Spinal cord (tissue), 10 donors: Measurements from ENCODE around the gene MAF. TPM values are rescaled to one million over a fixed set of nuclear protein-coding genes. Genes with fewer than 3 reads are reported as not detected.

Experiments used
- DNase-seq, 6 donors: peaks; one replicate each; pipeline versions ENCODE4 v3.0.0 to v3.0.0-alpha.2; 2013 to 2015; ENCODE audit warnings: low spot score in 6 of 6, low read depth in 4 of 6
- H3K27ac ChIP-seq: one replicate; pipeline ENCODE4 v1.5.1; 2013; ENCODE audit warnings: low read depth, low read length, control low read depth
- H3K27me3 ChIP-seq: one replicate; pipeline ENCODE4 v1.6.1; 2013; ENCODE audit warnings: low read length; ENCODE audit not compliant: control insufficient read depth, insufficient read depth
- H3K36me3 ChIP-seq: one replicate; pipeline ENCODE4 v1.6.1; 2013; ENCODE audit warnings: low read length; ENCODE audit not compliant: control insufficient read depth, insufficient read depth
- H3K4me1 ChIP-seq: one replicate; pipeline ENCODE4 v1.6.1; 2013; ENCODE audit warnings: low read length; ENCODE audit not compliant: control insufficient read depth, insufficient read depth
- H3K4me3 ChIP-seq: one replicate; pipeline ENCODE4 v1.5.1; 2013; ENCODE audit warnings: low read depth, low read length, control low read depth
- H3K9me3 ChIP-seq: one replicate; pipeline ENCODE4 v1.6.1; 2013; ENCODE audit warnings: low read length; ENCODE audit not compliant: control insufficient read depth, insufficient read depth
- WGBS: methylation state at CpG from one replicate; pipeline ENCODE4 v1.1.5; 2013; ENCODE audit warnings: missing lambda C conversion rate; ENCODE audit not compliant: insufficient coverage; 5-methylcytosine and 5-hydroxymethylcytosine counted together
- polyA plus RNA-seq, 2 donors: library from polyadenylated mRNA; unstranded; fragments of 120-200 nt; gene quantifications; one replicate each; pipeline ENCODE4 v1.2.1, GENCODE V29; 2013; ENCODE audit not compliant: insufficient read length in 2 of 2
- total RNA-seq, 2 donors: library from RNA; depleted of rRNA in 1 of 2; stranded (reverse); fragments of 120-200 nt in 1 of 2; fragments of >200 nt in 1 of 2; gene quantifications; one replicate each; pipeline versions ENCODE4 v1.2.3 to v1.2.4, GENCODE V29; 2013 to 2014
- donor health status: healthy.

The MAF gene
- total and polyA plus RNA-seq, 4 donors, result 32.3 to 118 (median 66.3) TPM

- Histone ChIP-seq H3K4me1 (no peaks in the 10 kb centered on the region), H3K27ac (no peak overlapping the region), H3K36me3 (no peaks in the 10 kb centered on the region), H3K4me3 (no peak overlapping the region), H3K9me3 (no peaks in the 10 kb centered on the region), H3K27me3 (no peaks in the 10 kb centered on the region)
- WGBS, result no CpG with 5 or more reads among the region's 1 CpG
- DNase-seq, result no peak
Measured at GRCh38 chr16:79621027-79621426, 20.5 kb upstream of the MAF start.

- Histone ChIP-seq H3K4me3 (no peak overlapping the region), H3K27me3 (no peaks in the 10 kb centered on the region), H3K27ac (no peak overlapping the region), H3K36me3 (no peaks in the 10 kb centered on the region), H3K9me3 (no peaks in the 10 kb centered on the region), H3K4me1 (no peaks in the 10 kb centered on the region)
- no peak for DNase-seq
- 95% methylated on average over 5 of the region's 7 CpGs for WGBS
Measured at GRCh38 chr16:79618692-79619050, 18.1 kb upstream of the MAF start.

GRCh38 chr16:79618041-79618691, 17.6 kb upstream of the MAF start:
- H3K27ac ChIP-seq, result no peak overlapping the region
- H3K4me1 ChIP-seq, result no peaks in the 10 kb centered on the region
- H3K9me3 ChIP-seq, result no peaks in the 10 kb centered on the region
- no peak for DNase-seq
- 80% methylated on average over 2 of the region's 5 CpGs for WGBS
- no peaks in the 10 kb centered on the region for H3K36me3 ChIP-seq
- H3K4me3 ChIP-seq, result no peak overlapping the region
- H3K27me3 ChIP-seq, result no peaks in the 10 kb centered on the region

GRCh38 chr16:79613009-79613408, 12.5 kb upstream of the MAF start:
- H3K27ac ChIP-seq, result no peak overlapping the region
- no peaks in the 10 kb centered on the region for H3K9me3 ChIP-seq
- H3K4me3 ChIP-seq, result no peak overlapping the region
- 100% methylated on average over 1 of the region's 4 CpGs for WGBS
- peaks cover 8% of the 10 kb centered on the region for H3K4me1 ChIP-seq
- no peaks in the 10 kb centered on the region for H3K36me3 ChIP-seq
- no peak for DNase-seq
- H3K27me3 ChIP-seq, result peaks cover 2% of the 10 kb centered on the region

DNA sequence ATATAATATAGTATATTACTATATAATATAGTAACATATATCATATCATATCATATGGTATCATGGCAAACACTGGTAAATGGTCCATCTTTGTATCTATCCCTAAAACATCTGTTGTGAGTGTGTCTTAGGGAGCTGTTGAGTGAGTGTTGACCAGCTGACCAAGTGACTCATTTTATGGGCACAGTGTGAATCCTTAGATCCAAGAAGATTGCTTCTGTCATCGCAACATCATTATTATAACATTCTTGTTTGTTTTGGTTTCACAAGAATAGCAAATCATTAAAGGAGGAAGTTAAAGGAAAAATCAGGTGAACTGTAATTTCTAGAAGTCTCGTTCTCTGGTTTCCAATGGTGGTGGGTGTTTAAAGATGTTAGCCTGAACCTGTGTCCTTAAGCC, 11.7 kb upstream of the MAF start:
- 100% methylated on average over 1 of the region's 2 CpGs for WGBS

DNA sequence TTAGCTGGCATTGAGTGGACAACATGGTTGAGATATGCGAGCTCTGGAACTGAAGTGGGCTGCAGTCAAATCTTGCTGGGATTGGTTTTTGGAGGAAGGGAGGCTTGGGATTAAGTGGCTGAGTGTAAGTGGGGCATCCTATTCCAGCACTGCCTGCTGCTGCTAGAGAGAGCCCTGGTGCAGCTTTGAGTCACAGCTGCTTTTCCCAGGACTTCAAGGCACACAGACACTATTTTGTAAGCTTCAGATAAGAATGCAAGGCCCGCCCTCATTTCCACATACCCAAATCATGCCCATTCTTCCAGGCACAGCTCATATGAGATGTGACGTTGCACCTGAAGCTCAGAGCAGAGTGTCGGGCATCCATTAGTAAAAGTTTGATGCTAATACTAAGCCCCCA, 10.2 kb upstream of the MAF start:
- peaks cover 8% of the 10 kb centered on the region for H3K4me1 ChIP-seq

More for the DNA sequence above, 11.7 kb upstream of the MAF start:
- H3K4me1 ChIP-seq, result peaks cover 8% of the 10 kb centered on the region
- no peaks in the 10 kb centered on the region for H3K9me3 ChIP-seq
- H3K27me3 ChIP-seq, result peaks cover 2% of the 10 kb centered on the region
- no peaks in the 10 kb centered on the region for H3K36me3 ChIP-seq
- H3K27ac ChIP-seq, result no peak overlapping the region
- no peak for DNase-seq
- H3K4me3 ChIP-seq, result no peak overlapping the region

GRCh38 chr16:79609861-79610260, 9.3 kb upstream of the MAF start:
- Histone ChIP-seq H3K4me3 (no peak overlapping the region), H3K27me3 (peaks cover 4% of the 10 kb centered on the region), H3K9me3 (no peaks in the 10 kb centered on the region), H3K36me3 (no peaks in the 10 kb centered on the region), H3K27ac (no peak overlapping the region), H3K4me1 (peaks cover 8% of the 10 kb centered on the region)
- DNase-seq, result no peak
- 61% methylated on average over 3 of the region's 7 CpGs for WGBS

More for the DNA sequence above, 10.2 kb upstream of the MAF start:
- Histone ChIP-seq H3K27me3 (peaks cover 4% of the 10 kb centered on the region), H3K27ac (no peak overlapping the region), H3K9me3 (no peaks in the 10 kb centered on the region), H3K4me3 (no peak overlapping the region), H3K36me3 (no peaks in the 10 kb centered on the region)
- WGBS, result 80% methylated on average over 1 of the region's 4 CpGs
- no peak for DNase-seq

DNA sequence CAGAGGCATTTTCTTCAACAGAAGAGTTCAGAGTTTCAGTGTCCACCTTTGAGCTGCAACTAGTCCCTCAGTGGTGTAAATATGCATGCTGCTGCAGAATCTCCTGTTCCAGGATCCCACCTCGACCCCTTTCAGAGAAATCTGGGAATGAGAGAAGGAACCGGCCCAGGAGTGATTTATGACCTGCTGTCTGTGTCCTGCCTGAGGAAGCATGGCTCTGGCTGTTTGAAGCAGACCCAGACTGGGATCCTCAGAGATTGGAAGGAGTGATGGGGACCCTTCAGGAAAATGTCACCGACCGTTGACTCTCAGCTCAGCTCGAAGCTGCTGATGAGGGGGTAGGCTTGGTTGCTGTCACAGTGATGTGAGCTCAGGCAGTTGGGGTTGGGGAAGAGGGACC, 8.4 kb upstream of the MAF start:
- H3K36me3 ChIP-seq, result no peaks in the 10 kb centered on the region
- H3K4me3 ChIP-seq, result no peak overlapping the region
- no peak for DNase-seq
- WGBS, result 54% methylated on average over 5 of the region's 5 CpGs
- H3K4me1 ChIP-seq, result peaks cover 8% of the 10 kb centered on the region
- peaks cover 4% of the 10 kb centered on the region for H3K27me3 ChIP-seq
- H3K27ac ChIP-seq, result no peak overlapping the region
- no peaks in the 10 kb centered on the region for H3K9me3 ChIP-seq

- no peak overlapping the region for H3K27ac ChIP-seq
- peaks cover 8% of the 10 kb centered on the region for H3K4me1 ChIP-seq
- DNase-seq, result no peak
- WGBS, result 100% methylated on average over 3 of the region's 3 CpGs
- H3K36me3 ChIP-seq, result no peaks in the 10 kb centered on the region
- no peak overlapping the region for H3K4me3 ChIP-seq
- peaks cover 4% of the 10 kb centered on the region for H3K27me3 ChIP-seq
- H3K9me3 ChIP-seq, result no peaks in the 10 kb centered on the region
Measured at GRCh38 chr16:79607587-79607986, 7.0 kb upstream of the MAF start.

- Histone ChIP-seq H3K4me1 (peaks cover 18% of the 10 kb centered on the region), H3K27ac (no peak overlapping the region), H3K4me3 (no peak overlapping the region), H3K9me3 (no peaks in the 10 kb centered on the region), H3K36me3 (no peaks in the 10 kb centered on the region), H3K27me3 (peaks cover 10% of the 10 kb centered on the region)
- DNase-seq, result peak in 1 of 6 donors; percentile 27
- 58% methylated on average over 5 of the region's 7 CpGs for WGBS
Measured at GRCh38 chr16:79605999-79606398, 5.5 kb upstream of the MAF start.
